ENCODE measurements around the gene GRWD1. TPM values are rescaled to one million over a fixed set of nuclear protein-coding genes. Genes with fewer than 3 reads are reported as not detected.

Gene GRWD1
- total RNA-seq, 4 donors from 2014 or later = 27.8 to 36.0 (median 31.2) TPM

GRCh38 chr19:48443256-48443655 is 2.5 kb upstream of the GRWD1 start:
- no peak for ATAC-seq
- peaks cover 0 to 14% of the 10 kb centered on the region in 2 donors for H3K36me3 ChIP-seq
- TF ChIP-seq CTCF (IDR thresholded peaks at IDR 0.05 in 4 of 5, conservative IDR thresholded peaks at IDR 0.05 in 1 of 5) = no peak
- TF ChIP-seq POLR2A (IDR thresholded peaks at IDR 0.05) = no peak
- H3K4me1 ChIP-seq = peaks cover 18 to 22% of the 10 kb centered on the region in 2 donors
- no peak overlapping the region for H3K27ac ChIP-seq
- H3K9me3 ChIP-seq = no peaks in the 10 kb centered on the region
- DNase-seq = no peak
- peaks cover 25 to 46% (median 37%) of the 10 kb centered on the region in 3 donors for H3K27me3 ChIP-seq
- in situ Hi-C loops (cut with MboI; ENCODE audit: low sequenced_read_pairs in 4 of 4) = no loop called here
- intact Hi-C loops (cut with DNase I; ENCODE audit: low total_unique reads) = no loop called here
- H3K4me3 ChIP-seq = peak overlapping the region in 2 of 4 donors; percentile 22 to 47

- Histone ChIP-seq H3K9me3 (no peaks in the 10 kb centered on the region), H3K4me1 (peaks cover 18 to 22% of the 10 kb centered on the region in 2 donors), H3K27ac (no peak overlapping the region), H3K27me3 (peaks cover 25 to 46% (median 37%) of the 10 kb centered on the region in 3 donors), H3K36me3 (peaks cover 0 to 19% of the 10 kb centered on the region in 2 donors), H3K4me3 (peak overlapping the region; percentile 7 to 98 (median 94))
- no peak for DNase-seq
- no peak for ATAC-seq
- TF ChIP-seq POLR2A (IDR thresholded peaks at IDR 0.05) (no peak), CTCF (IDR thresholded peaks at IDR 0.05 in 4 of 5, conservative IDR thresholded peaks at IDR 0.05 in 1 of 5) (no peak)
- in situ Hi-C loops (cut with MboI; ENCODE audit: low sequenced_read_pairs in 4 of 4) = no loop called here
- intact Hi-C loops (cut with DNase I; ENCODE audit: low total_unique reads) = no loop called here
Observed at GRCh38 chr19:48443731-48444128, 2.1 kb upstream of the GRWD1 start.

GRCh38 chr19:48444129-48444935 is 1.5 kb upstream of the GRWD1 start:
- Histone ChIP-seq H3K27ac (peak overlapping the region in 2 of 4 donors; percentile 87 to 90), H3K4me3 (peak overlapping the region; percentile 93 to 98 (median 96)), H3K4me1 (peaks cover 18 to 22% of the 10 kb centered on the region in 2 donors), H3K36me3 (peaks cover 0 to 25% of the 10 kb centered on the region in 2 donors), H3K27me3 (peaks cover 25 to 41% (median 37%) of the 10 kb centered on the region in 3 donors), H3K9me3 (no peaks in the 10 kb centered on the region)
- DNase-seq (no peak), ATAC-seq (no peak)
- intact Hi-C loops (cut with DNase I; ENCODE audit: low total_unique reads) (no loop called here), in situ Hi-C loops (cut with MboI; ENCODE audit: low sequenced_read_pairs in 4 of 4) (no loop called here)
- no peak for TF ChIP-seq POLR2A (IDR thresholded peaks at IDR 0.05)
- no peak for TF ChIP-seq CTCF (IDR thresholded peaks at IDR 0.05 in 4 of 5, conservative IDR thresholded peaks at IDR 0.05 in 1 of 5)

GRCh38 chr19:48444936-48445200 is 915 bp upstream of the GRWD1 start:
- Histone ChIP-seq H3K27ac (peak overlapping the region; percentile 87 to 92 (median 90)), H3K9me3 (no peaks in the 10 kb centered on the region), H3K27me3 (peaks cover 25 to 36% (median 32%) of the 10 kb centered on the region in 3 donors), H3K4me1 (peaks cover 18 to 22% of the 10 kb centered on the region in 2 donors), H3K36me3 (peaks cover 0 to 31% of the 10 kb centered on the region in 2 donors), H3K4me3 (peak overlapping the region; percentile 93 to 98 (median 96))
- DNase-seq = no peak
- TF ChIP-seq POLR2A (IDR thresholded peaks at IDR 0.05) (no peak), CTCF (IDR thresholded peaks at IDR 0.05 in 4 of 5, conservative IDR thresholded peaks at IDR 0.05 in 1 of 5) (no peak)
- no peak for ATAC-seq
- intact Hi-C loops (cut with DNase I; ENCODE audit: low total_unique reads) (loop anchor here (1.0 to 5.0 kb wide), 2 partner anchors 24 to 123 kb away; partner anchors contain the start of gene CYTH2), in situ Hi-C loops (cut with MboI; ENCODE audit: low sequenced_read_pairs in 4 of 4) (no loop called here)

Measured in gastrocnemius medialis (tissue), 4 donors.